Endothelial cell of umbilical vein (primary cell): ENCODE measurements around the gene DNAJB11. TPM values are rescaled to one million over a fixed set of nuclear protein-coding genes. Genes with fewer than 3 reads are reported as not detected.

ENCODE experiments used
- BruUV-seq: library from RNA; stranded (reverse); fragments of 400-500 nt; replicated peaks from 2 replicates; lab custom pipeline; 2021; lab: Mats Ljungman, UMichigan
- CTCF ChIA-PET: fragments of 300-600, 350-600 bp; sonication (Branson Sonifier 250); formaldehyde crosslinking; loops from one replicate; lab custom pipeline; 2021; ENCODE audit warnings: antibody characterized with exemption, inconsistent platforms; lab: Charles Lee
- POLR2A ChIA-PET: fragments of 300-600, 350-600 bp; sonication (Branson Sonifier 250); formaldehyde crosslinking; loops from one replicate; lab custom pipeline; 2021; ENCODE audit warnings: antibody characterized with exemption, inconsistent platforms; lab: Charles Lee
- DNase-seq: peaks from one replicate; pipeline ENCODE4 v3.0.0-alpha.2; 2011; ENCODE audit warnings: low read depth, low spot score
- FAIRE-seq: peaks from 2 replicates; lab custom pipeline; 2011; peaks lifted over from hg19 to GRCh38; lab: Jason Lieb, UNC
- H2AFZ ChIP-seq: 2 replicates; pipeline ENCODE4 v1.6.0; 2012; ENCODE audit warnings: low read depth, low read length, control low read depth, inconsistent platforms
- H3K27ac ChIP-seq: 2 replicates; pipeline ENCODE4 v1.5.1; 2011; ENCODE audit warnings: low read depth, mild to moderate bottlenecking, control low read depth, low read length, moderate library complexity; ENCODE audit not compliant: insufficient read depth
- H3K27me3 ChIP-seq, 2 experiments: 2 replicates each; pipeline versions ENCODE4 v1.6.0 to v1.6.1; 2011; ENCODE audit warnings: low read length in 2 of 2, mixed read lengths in 1 of 2; ENCODE audit not compliant: control insufficient read depth in 2 of 2, insufficient read depth in 2 of 2
- H3K36me3 ChIP-seq, 2 experiments: 2 replicates in 1 of 2; 3 replicates in 1 of 2; pipeline ENCODE4 v1.5.1; 2011; ENCODE audit warnings: low read length in 2 of 2, mild to moderate bottlenecking in 1 of 2, moderate library complexity in 1 of 2; ENCODE audit not compliant: control insufficient read depth in 2 of 2, insufficient read depth in 2 of 2; ENCODE audit errors: extremely low read depth in 1 of 2
- H3K4me1 ChIP-seq: 3 replicates; pipeline ENCODE4 v1.5.1; 2011; ENCODE audit warnings: mild to moderate bottlenecking, low read length; ENCODE audit not compliant: control insufficient read depth, insufficient read depth; ENCODE audit errors: extremely low read depth
- H3K4me2 ChIP-seq: 2 replicates; pipeline ENCODE4 v1.6.1; 2011; ENCODE audit warnings: low read length, control low read depth, mixed read lengths; ENCODE audit not compliant: insufficient read depth
- H3K4me3 ChIP-seq, 3 experiments: fragments of 200-600 bp in 1 of 3; sonication (generic), shearing (Covaris generic) in 1 of 3; replicated peaks in 1 of 3; 2 replicates each; pipeline ENCODE4 v1.5.1; 2011 to 2016; ENCODE audit warnings: control low read depth in 3 of 3, low read length in 3 of 3, mild to moderate bottlenecking in 2 of 3, inconsistent platforms in 1 of 3, low read depth in 1 of 3, moderate library complexity in 1 of 3; ENCODE audit not compliant: insufficient read depth in 1 of 3
- H3K79me2 ChIP-seq: 2 replicates; pipeline ENCODE4 v1.6.0; 2012; ENCODE audit warnings: low read length, inconsistent platforms; ENCODE audit not compliant: control insufficient read depth, insufficient read depth
- H3K9ac ChIP-seq: replicated peaks from 2 replicates; pipeline ENCODE3; 2011; ENCODE audit warnings: low read length, control low read depth; ENCODE audit not compliant: insufficient read depth; ENCODE audit errors: extremely low read depth
- H3K9me1 ChIP-seq: replicated peaks from 3 replicates; pipeline ENCODE4 v1.6.0; 2011; ENCODE audit warnings: mild to moderate bottlenecking, low read length; ENCODE audit not compliant: control insufficient read depth, insufficient read depth; ENCODE audit errors: extremely low read depth
- H3K9me3 ChIP-seq: replicated peaks from 2 replicates; pipeline ENCODE4 v1.5.1; 2012; ENCODE audit warnings: low read length, inconsistent platforms; ENCODE audit not compliant: control insufficient read depth, insufficient read depth
- H4K20me1 ChIP-seq: replicated peaks from 2 replicates; pipeline ENCODE3; 2011; ENCODE audit warnings: mild to moderate bottlenecking, low read length; ENCODE audit not compliant: control insufficient read depth, insufficient read depth; ENCODE audit errors: extremely low read depth
- EZH2 ChIP-seq: IDR thresholded peaks from 2 replicates; pipeline ENCODE4 v1.6.1; 2012; ENCODE audit warnings: borderline replicate concordance, low read depth, mild to moderate bottlenecking, moderate library complexity, low read length, inconsistent platforms; ENCODE audit not compliant: severe bottlenecking
- FOS ChIP-seq: IDR thresholded peaks from 2 replicates; pipeline ENCODE4 v1.6.1; 2011; ENCODE audit warnings: mild to moderate bottlenecking, low read length, moderate library complexity, borderline replicate concordance; ENCODE audit not compliant: insufficient read depth
- GATA2 ChIP-seq: IDR thresholded peaks from 2 replicates; pipeline ENCODE4 v1.7.0; 2011; ENCODE audit warnings: low read depth, mild to moderate bottlenecking, moderate library complexity, mixed read lengths, low read length; ENCODE audit not compliant: insufficient read length, insufficient read depth
- JUN ChIP-seq: IDR thresholded peaks from 2 replicates; pipeline ENCODE4 v1.6.1; 2011; ENCODE audit warnings: borderline replicate concordance, low read depth; ENCODE audit not compliant: insufficient read length, insufficient read depth
- MAX ChIP-seq: IDR thresholded peaks from 2 replicates; pipeline ENCODE4 v1.6.1; 2011; ENCODE audit not compliant: insufficient read depth, insufficient read length
- MYC ChIP-seq: IDR thresholded peaks from one replicate; pipeline ENCODE4 v1.6.1; 2011; ENCODE audit warnings: mild to moderate bottlenecking, low read depth, low read length
- POLR2A ChIP-seq: IDR thresholded peaks from 2 replicates; pipeline ENCODE4 v1.6.1; 2012; ENCODE audit warnings: low read depth, mild to moderate bottlenecking, control low read depth, low read length
- POLR2AphosphoS5 ChIP-seq: IDR thresholded peaks from 2 replicates; pipeline ENCODE4 v1.6.1; 2012; ENCODE audit warnings: low read depth, mild to moderate bottlenecking, control low read depth, low read length, moderate library complexity; ENCODE audit not compliant: insufficient read depth
- dilution Hi-C: fragments of 300-500 bp; cut with MboI; formaldehyde crosslinking; loops from one replicate; pipeline ENCODE4 v1.15.0; 2019; ENCODE audit warnings: low sequenced_read_pairs; ENCODE audit not compliant: extremely low pct_ligation_motif_present
- intact Hi-C: fragments of 100-400 bp; cut with micrococcal nuclease; formaldehyde crosslinking; loops from one replicate; pipeline ENCODE4 v1.10.0; 2022
- polyA plus RNA-seq, 4 experiments: library from polyadenylated mRNA; depleted of rRNA in 3 of 4; stranded (reverse) in 3 of 4; unstranded in 1 of 4; fragments of >200 nt; gene quantifications; 2 replicates each; pipeline versions ENCODE4 v1.2.1 to v1.2.3, GENCODE V29; 2011 to 2012; ENCODE audit warnings: missing spikeins in 1 of 4
- total RNA-seq: library from RNA; stranded (reverse); gene quantifications from 2 replicates; pipeline ENCODE4 v1.2.3, GENCODE V29; 2021
- TF ChIP-seq, protein P1 (sequence below), 2 donors: IDR thresholded peaks; 1 replicate in 1 of 2; 2 replicates in 1 of 2; pipeline ENCODE4 v1.5.1; 2011; ENCODE audit warnings: low read length in 2 of 2, mild to moderate bottlenecking in 2 of 2, moderate library complexity in 2 of 2, control low read depth in 1 of 2, inconsistent platforms in 1 of 2, low read depth in 1 of 2; ENCODE audit not compliant: insufficient read depth in 1 of 2; ENCODE audit errors: extremely low read depth in 1 of 2

The DNAJB11 gene
- total and polyA plus RNA-seq, 2 donors (not counting 3 experiments of a cell fraction or from before 2014, with no cell fraction given) = 39.5 to 87.6 TPM

DNA sequence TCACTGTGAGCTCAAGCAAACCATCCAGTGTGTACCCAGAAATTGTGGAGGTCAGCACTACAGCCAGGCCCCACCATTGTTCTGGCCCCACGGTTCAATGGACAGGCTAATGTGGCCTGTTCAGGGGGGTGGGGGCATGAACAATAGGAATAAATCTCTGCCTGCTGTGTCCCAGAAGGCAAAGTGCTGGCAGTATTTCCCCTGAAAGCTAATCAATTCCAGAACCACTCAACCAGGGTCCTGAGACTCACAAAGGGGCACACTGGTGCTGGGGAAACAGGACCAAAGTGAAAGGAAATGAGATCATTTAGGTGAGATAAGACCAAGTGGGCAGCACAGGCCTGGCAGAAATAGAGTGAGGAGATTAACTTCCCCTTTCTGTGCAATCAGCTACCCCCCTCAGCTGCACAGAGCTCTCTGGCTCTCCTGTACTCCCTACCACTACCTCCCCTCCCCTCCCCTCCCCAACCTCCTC is 37.9 kb upstream of the DNAJB11 start:
- Histone ChIP-seq H3K79me2 (no peaks in the 10 kb centered on the region), H3K9ac (no peak overlapping the region), H3K4me2 (no peak overlapping the region), H3K9me1 (no peaks in the 10 kb centered on the region), H3K4me1 (no peaks in the 10 kb centered on the region), H3K27me3 (no peaks in the 10 kb centered on the region), H3K36me3 (no peaks in the 10 kb centered on the region), H2AFZ (no peak overlapping the region), H4K20me1 (no peaks in the 10 kb centered on the region), H3K9me3 (no peaks in the 10 kb centered on the region), H3K4me3 (no peak overlapping the region), H3K27ac (no peak overlapping the region)
- BruUV-seq = no TSS peak
- POLR2A ChIA-PET = no interaction called here
- CTCF ChIA-PET = interaction anchor here (1.6 kb wide), 2 partner anchors 9 to 549 kb away, joined by 4 to 10 read pairs; no protein-coding TSS in a partner anchor
- TF ChIP-seq FOS (no peak), EZH2 (no peak), GATA2 (no peak), JUN (no peak), POLR2AphosphoS5 (no peak), MYC (no peak), POLR2A (no peak), MAX (no peak)
- TF ChIP-seq, protein P1, sequence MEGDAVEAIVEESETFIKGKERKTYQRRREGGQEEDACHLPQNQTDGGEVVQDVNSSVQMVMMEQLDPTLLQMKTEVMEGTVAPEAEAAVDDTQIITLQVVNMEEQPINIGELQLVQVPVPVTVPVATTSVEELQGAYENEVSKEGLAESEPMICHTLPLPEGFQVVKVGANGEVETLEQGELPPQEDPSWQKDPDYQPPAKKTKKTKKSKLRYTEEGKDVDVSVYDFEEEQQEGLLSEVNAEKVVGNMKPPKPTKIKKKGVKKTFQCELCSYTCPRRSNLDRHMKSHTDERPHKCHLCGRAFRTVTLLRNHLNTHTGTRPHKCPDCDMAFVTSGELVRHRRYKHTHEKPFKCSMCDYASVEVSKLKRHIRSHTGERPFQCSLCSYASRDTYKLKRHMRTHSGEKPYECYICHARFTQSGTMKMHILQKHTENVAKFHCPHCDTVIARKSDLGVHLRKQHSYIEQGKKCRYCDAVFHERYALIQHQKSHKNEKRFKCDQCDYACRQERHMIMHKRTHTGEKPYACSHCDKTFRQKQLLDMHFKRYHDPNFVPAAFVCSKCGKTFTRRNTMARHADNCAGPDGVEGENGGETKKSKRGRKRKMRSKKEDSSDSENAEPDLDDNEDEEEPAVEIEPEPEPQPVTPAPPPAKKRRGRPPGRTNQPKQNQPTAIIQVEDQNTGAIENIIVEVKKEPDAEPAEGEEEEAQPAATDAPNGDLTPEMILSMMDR (IDR thresholded peaks at IDR 0.05; ENCODE audit: extremely low read depth in 1 of 2, insufficient read depth in 1 of 2, low read depth in 1 of 2, low read length in 2 of 2) = no peak
- intact Hi-C loops (no loop called here), dilution Hi-C loops (no loop called here)
- no peak for FAIRE-seq
- DNase-seq = no peak
